ENCODE measurements around the gene SLC29A1. TPM values are rescaled to one million over a fixed set of nuclear protein-coding genes. Genes with fewer than 3 reads are reported as not detected.

The SLC29A1 gene
- total and polyA plus RNA-seq, 4 donors = 15.1 to 67.2 (median 16.7) TPM

DNA sequence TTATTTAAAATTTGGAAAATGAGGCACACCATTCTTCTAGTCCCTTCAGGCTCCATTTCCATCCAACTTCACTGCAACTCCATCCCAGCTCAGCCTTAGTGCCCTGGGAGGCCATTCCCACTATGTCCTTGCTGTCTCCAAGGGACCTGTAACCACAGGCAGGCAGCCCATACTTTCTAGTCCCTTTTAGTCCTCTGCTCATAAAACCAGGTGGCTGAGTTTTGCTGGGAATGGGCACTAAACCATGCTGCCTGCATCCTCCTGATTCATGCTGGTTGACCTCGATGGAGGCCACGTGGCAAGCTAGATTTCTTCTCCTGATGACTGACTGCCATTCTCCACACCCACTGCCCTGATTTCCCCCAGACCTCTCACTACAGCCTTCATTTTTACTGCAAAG is 34.1 kb upstream of the SLC29A1 start:
- H3K27ac ChIP-seq (ENCODE audit: low read depth in 1 of 2, low read length in 2 of 2) = no peak overlapping the region
- no peak for DNase-seq (ENCODE audit: low spot score)
- H3K9me3 ChIP-seq (ENCODE audit: control insufficient read depth in 4 of 4, low read length in 3 of 4) = no peaks in the 10 kb centered on the region
- no peaks in the 10 kb centered on the region for H3K4me1 ChIP-seq (ENCODE audit: control insufficient read depth in 4 of 4, insufficient read depth in 4 of 4, low read length in 3 of 4)
- no peak overlapping the region for H3K4me3 ChIP-seq (ENCODE audit: low read depth in 1 of 3, low read length in 3 of 3)
- no peaks in the 10 kb centered on the region for H3K27me3 ChIP-seq (ENCODE audit: control insufficient read depth in 4 of 4, insufficient read depth in 4 of 4, low read length in 3 of 4)
- no peak overlapping the region for H3K9ac ChIP-seq (ENCODE audit: low read depth in 1 of 2, low read length in 2 of 2)
- TF ChIP-seq HNF4G (IDR thresholded peaks at IDR 0.05) (no peak), FOXA1 (IDR thresholded peaks at IDR 0.05) (no peak)
- 79% methylated on average over 2 of the region's 2 CpGs for WGBS
- no peaks in the 10 kb centered on the region for H3K36me3 ChIP-seq (ENCODE audit: control insufficient read depth in 4 of 4, insufficient read depth in 3 of 4, low read depth in 1 of 4, low read length in 3 of 4)

- Histone ChIP-seq H3K27me3 (ENCODE audit: control insufficient read depth in 4 of 4, insufficient read depth in 4 of 4, low read length in 3 of 4) (no peaks in the 10 kb centered on the region), H3K36me3 (ENCODE audit: control insufficient read depth in 4 of 4, insufficient read depth in 3 of 4, low read depth in 1 of 4, low read length in 3 of 4) (no peaks in the 10 kb centered on the region), H3K9me3 (ENCODE audit: control insufficient read depth in 4 of 4, low read length in 3 of 4) (no peaks in the 10 kb centered on the region), H3K27ac (ENCODE audit: low read depth in 1 of 2, low read length in 2 of 2) (no peak overlapping the region), H3K4me1 (ENCODE audit: control insufficient read depth in 4 of 4, insufficient read depth in 4 of 4, low read length in 3 of 4) (no peaks in the 10 kb centered on the region), H3K9ac (ENCODE audit: low read depth in 1 of 2, low read length in 2 of 2) (no peak overlapping the region), H3K4me3 (ENCODE audit: low read depth in 1 of 3, low read length in 3 of 3) (no peak overlapping the region)
- 48% methylated on average over 2 of the region's 2 CpGs for WGBS
- no peak for DNase-seq (ENCODE audit: low spot score)
- TF ChIP-seq ZBTB33 (IDR thresholded peaks at IDR 0.05) = no peak
- TF ChIP-seq SP1 (IDR thresholded peaks at IDR 0.05) = no peak
- TF ChIP-seq RXRA (IDR thresholded peaks at IDR 0.05) = no peak
- TF ChIP-seq, protein P1, sequence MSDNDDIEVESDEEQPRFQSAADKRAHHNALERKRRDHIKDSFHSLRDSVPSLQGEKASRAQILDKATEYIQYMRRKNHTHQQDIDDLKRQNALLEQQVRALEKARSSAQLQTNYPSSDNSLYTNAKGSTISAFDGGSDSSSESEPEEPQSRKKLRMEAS (IDR thresholded peaks at IDR 0.05) = no peak
- no peak for TF ChIP-seq TAF1 (conservative IDR thresholded peaks at IDR 0.05)
- TF ChIP-seq, protein P2, sequence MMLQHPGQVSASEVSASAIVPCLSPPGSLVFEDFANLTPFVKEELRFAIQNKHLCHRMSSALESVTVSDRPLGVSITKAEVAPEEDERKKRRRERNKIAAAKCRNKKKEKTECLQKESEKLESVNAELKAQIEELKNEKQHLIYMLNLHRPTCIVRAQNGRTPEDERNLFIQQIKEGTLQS (IDR thresholded peaks at IDR 0.05) = no peak
- no peak for TF ChIP-seq HNF4A (conservative IDR thresholded peaks at IDR 0.05)
- TF ChIP-seq RAD21 (IDR thresholded peaks at IDR 0.05) = no peak
- no peak for TF ChIP-seq EGR1 (IDR thresholded peaks at IDR 0.05; ENCODE audit: low read depth in 2 of 2)
- no peak for TF ChIP-seq CTCF (IDR thresholded peaks at IDR 0.05; ENCODE audit: low read depth, low read length, missing input control)
- TF ChIP-seq REST (IDR thresholded peaks at IDR 0.05) = no peak
- no peak for TF ChIP-seq JUND (IDR thresholded peaks at IDR 0.05)
- no peak for TF ChIP-seq FOXA2 (IDR thresholded peaks at IDR 0.05)
- TF ChIP-seq GABPA (IDR thresholded peaks at IDR 0.05 in 1 of 2, conservative IDR thresholded peaks at IDR 0.05 in 1 of 2) = no peak
- no peak for TF ChIP-seq HNF4G (IDR thresholded peaks at IDR 0.05)
- no peak for TF ChIP-seq NR2F2 (IDR thresholded peaks at IDR 0.05)
- no peak for TF ChIP-seq FOXA1 (IDR thresholded peaks at IDR 0.05)
- TF ChIP-seq YY1 (IDR thresholded peaks at IDR 0.05) = no peak
These were observed 32.7 kb upstream of the SLC29A1 start for GRCh38 chr6:44190715-44191114.
